Colonic mucosa (tissue), 4 donors: ENCODE results near the gene MAP4. TPM values are rescaled to one million over a fixed set of nuclear protein-coding genes. Genes with fewer than 3 reads are reported as not detected.

Experiments used
- DNase-seq: peaks from one replicate; pipeline ENCODE4 v3.0.0-alpha.2; 2020
- H3K27ac ChIP-seq: fragments of 200-600 bp; one replicate; pipeline ENCODE4 v1.8.0; 2021
- H3K27me3 ChIP-seq: fragments of 200-600 bp; one replicate; pipeline ENCODE4 v1.8.0; 2021
- H3K36me3 ChIP-seq: fragments of 200-600 bp; one replicate; pipeline ENCODE4 v1.8.0; 2021
- H3K4me1 ChIP-seq: fragments of 200-600 bp; one replicate; pipeline ENCODE4 v1.8.0; 2021; ENCODE audit warnings: mild to moderate bottlenecking
- H3K4me3 ChIP-seq: fragments of 200-600 bp; one replicate; pipeline ENCODE4 v1.8.0; 2021
- H3K9ac ChIP-seq, 2 donors: one replicate each; pipeline ENCODE4 v1.7.0; 2013; ENCODE audit warnings: control low read depth in 2 of 2, low read depth in 2 of 2, low read length in 2 of 2
- H3K9me3 ChIP-seq: fragments of 200-600 bp; one replicate; pipeline ENCODE4 v1.8.0; 2021
- CTCF ChIP-seq: fragments of 200-600 bp; IDR thresholded peaks from one replicate; pipeline ENCODE4 v1.8.0; 2022; ENCODE audit warnings: antibody characterized with exemption, mild to moderate bottlenecking
- intact Hi-C: fragments of 100-400 bp; cut with DNase I; formaldehyde crosslinking; loops from one replicate; pipeline ENCODE4 v1.14.1; 2022
- total RNA-seq, 2 donors: library from RNA; stranded (reverse); fragmentation: NEBNext Ultra II Directional in 1 of 2; extraction: Animal tissue kit (Norgen Biotek cat#: 25700) in 1 of 2; gene quantifications; one replicate each; pipeline ENCODE4 v1.2.1, GENCODE V29; 2021
- donor health status: healthy.
- donor health status: DM: no; HTN: no; CAD: no.
- donor health status: DM: no; HTN: no; CAD: no.

MAP4 gene
- total RNA-seq, 2 donors from 2014 or later = 117 to 132 TPM

GRCh38 chr3:47854720-47855455 is 161.3 kb downstream of the MAP4 start:
- intact Hi-C loops = no loop called here
- H3K27ac ChIP-seq = no peak overlapping the region
- no peak for DNase-seq

GRCh38 chr3:47854267-47854666 is 161.9 kb downstream of the MAP4 start:
- intact Hi-C loops = no loop called here
- peaks cover 6% of the 10 kb centered on the region for H3K36me3 ChIP-seq

More at GRCh38 chr3:47854720-47855455, 161.3 kb downstream of the MAP4 start:
- no peaks in the 10 kb centered on the region for H3K4me1 ChIP-seq
- TF ChIP-seq CTCF = no peak
- no peak overlapping the region for H3K9ac ChIP-seq
- peaks cover 6% of the 10 kb centered on the region for H3K36me3 ChIP-seq
- H3K9me3 ChIP-seq = no peaks in the 10 kb centered on the region
- H3K27me3 ChIP-seq = no peaks in the 10 kb centered on the region
- H3K4me3 ChIP-seq = no peak overlapping the region

GRCh38 chr3:47852604-47853602 is 163.3 kb downstream of the MAP4 start:
- Histone ChIP-seq H3K9ac (no peak overlapping the region), H3K27ac (no peak overlapping the region), H3K27me3 (no peaks in the 10 kb centered on the region), H3K4me3 (no peak overlapping the region), H3K4me1 (no peaks in the 10 kb centered on the region), H3K36me3 (peaks cover 6% of the 10 kb centered on the region), H3K9me3 (no peaks in the 10 kb centered on the region)
- no peak for TF ChIP-seq CTCF
- intact Hi-C loops = no loop called here
- DNase-seq = no peak

More at GRCh38 chr3:47854267-47854666, 161.9 kb downstream of the MAP4 start:
- H3K9ac ChIP-seq = no peak overlapping the region
- DNase-seq = no peak
- H3K27me3 ChIP-seq = no peaks in the 10 kb centered on the region
- H3K4me1 ChIP-seq = no peaks in the 10 kb centered on the region
- no peak overlapping the region for H3K27ac ChIP-seq
- no peaks in the 10 kb centered on the region for H3K9me3 ChIP-seq
- TF ChIP-seq CTCF = no peak
- H3K4me3 ChIP-seq = no peak overlapping the region

- H3K36me3 ChIP-seq = peaks cover 11% of the 10 kb centered on the region
- H3K9me3 ChIP-seq = no peaks in the 10 kb centered on the region
- no peak overlapping the region for H3K9ac ChIP-seq
- H3K27me3 ChIP-seq = no peaks in the 10 kb centered on the region
- no peaks in the 10 kb centered on the region for H3K4me1 ChIP-seq
- intact Hi-C loops = no loop called here
- no peak overlapping the region for H3K4me3 ChIP-seq
- TF ChIP-seq CTCF = no peak
- H3K27ac ChIP-seq = no peak overlapping the region
- DNase-seq = no peak
Observed at GRCh38 chr3:47851888-47852603, 164.2 kb downstream of the MAP4 start.
